GM18502 (cell line): Measurements from ENCODE around the gene STK16.

ENCODE experiments used
- ATAC-seq: cut with Tn5 transposase; IDR thresholded peaks from one replicate; pipeline ENCODE4 v1.9.1; 2021; ENCODE audit warnings: mild to moderate bottlenecking; ENCODE audit not compliant: unreplicated experiment, poor library complexity

STK16 gene

DNA sequence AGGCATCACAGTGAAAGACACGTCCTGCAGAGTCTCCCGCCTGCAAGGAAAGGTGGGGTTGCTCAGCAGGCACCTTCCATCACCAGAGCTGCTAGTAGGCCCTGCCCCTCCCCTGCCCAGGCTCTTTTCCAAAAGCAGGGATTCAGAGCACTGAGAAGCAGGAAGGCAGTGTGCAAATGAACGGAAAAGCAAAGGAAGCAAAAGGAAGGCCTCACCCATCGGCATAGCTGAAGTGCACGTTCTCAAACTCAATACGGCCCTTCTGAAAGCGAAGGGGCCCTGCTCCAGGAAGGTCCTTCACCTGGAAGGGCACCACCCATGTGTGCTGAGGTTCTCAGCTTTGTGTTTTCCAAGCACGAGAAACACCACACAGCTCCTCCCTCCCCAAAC lies 32.3 kb upstream of the STK16 start:
- no peak for ATAC-seq

DNA sequence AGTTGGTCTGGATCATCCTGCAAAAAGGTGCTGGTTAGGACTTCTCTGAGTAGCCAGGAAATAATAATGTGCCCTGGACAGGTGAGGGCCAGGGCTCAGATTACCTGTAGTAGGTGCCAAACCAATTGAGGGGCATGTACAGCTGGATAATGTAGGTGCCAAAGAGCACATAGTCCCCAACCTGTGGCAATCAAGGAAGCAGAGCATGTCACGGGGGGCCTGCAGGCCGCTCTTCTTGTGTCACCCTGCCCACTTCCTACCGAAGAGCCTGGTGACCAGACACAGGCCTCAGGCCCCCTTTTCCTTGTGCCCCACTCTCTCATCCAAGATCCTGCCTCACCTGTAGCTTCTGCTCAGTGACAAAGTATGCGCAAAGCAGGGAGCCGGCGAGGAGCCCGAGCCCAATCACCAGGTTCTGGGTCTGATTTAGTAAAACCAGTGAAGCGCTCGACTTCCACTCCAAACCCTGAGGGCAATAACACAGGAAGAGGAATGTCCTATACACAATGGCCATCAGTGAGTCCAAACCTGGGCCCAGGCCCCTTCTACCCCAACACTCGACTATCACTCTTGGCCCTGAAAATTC lies 31.7 kb upstream of the STK16 start:
- ATAC-seq: no peak

DNA sequence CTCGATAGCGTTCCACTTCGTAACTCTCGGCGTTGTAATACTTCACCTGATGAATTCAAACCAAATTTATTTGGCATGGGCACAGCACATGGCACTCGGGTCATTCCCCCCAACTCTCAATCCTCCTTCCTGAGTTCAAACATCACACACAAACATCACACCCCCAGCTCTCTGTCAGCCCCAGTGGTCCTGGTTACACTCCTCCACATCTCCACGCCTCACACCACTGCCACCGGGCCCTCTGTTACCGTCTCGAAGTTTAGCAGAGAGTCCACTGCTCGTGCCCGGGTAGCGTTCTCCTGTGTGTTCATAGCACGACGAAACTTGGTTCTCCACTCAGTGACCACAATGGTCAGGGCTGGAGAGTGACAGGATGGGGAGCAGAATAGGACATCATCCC lies 31.1 kb upstream of the STK16 start:
- no peak for ATAC-seq

DNA sequence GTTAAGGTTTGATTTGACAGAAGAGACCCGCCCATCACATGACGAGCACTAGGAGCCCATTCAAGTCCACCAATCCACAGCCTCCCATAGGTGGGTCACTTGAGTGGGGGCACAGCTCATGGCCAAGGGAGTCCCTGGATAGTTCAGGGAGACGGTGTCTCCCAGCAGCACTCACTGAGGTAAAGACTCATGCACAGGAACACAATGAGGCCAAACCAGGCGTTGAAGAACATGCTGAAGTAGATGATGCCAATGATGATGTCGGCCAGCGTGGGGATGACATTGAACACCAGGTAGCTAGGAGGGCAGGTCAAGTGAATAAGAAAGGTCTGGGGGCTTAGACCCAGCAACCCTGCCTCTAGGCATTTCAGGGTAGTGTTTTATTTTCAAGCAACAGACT lies 30.5 kb upstream of the STK16 start:
- ATAC-seq: no peak

DNA sequence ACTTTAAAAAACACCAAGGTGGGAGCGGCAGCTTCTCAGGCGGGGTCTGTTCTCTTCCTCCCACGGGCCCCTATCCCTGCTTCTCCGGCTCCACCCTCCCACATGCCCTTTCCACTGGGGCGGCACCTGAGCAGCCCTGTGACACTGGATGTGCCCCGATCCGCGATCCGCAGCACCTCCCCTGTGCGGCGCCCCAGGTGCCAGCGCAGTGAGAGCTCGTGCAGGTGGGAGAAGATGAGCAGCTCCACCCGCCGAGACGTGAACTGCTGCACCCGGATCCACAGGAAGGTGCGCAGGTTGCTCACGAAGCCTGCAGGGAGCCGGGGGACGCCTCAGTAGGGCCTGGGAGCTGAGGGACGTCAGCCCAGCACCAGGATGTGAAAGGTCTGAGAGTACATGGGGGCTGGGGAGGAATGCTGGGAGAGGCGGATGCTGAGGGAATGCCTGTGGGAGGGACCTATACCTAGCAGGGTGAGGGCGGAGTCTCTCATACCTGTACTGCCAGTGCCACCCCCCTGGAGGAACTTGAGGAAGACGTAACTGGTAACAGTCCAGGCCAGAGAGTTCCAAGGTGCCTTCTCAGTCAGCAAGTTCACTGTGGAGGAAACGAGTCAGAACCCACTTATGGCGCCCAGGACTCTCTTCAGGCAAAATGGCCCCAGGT lies 29.3 kb upstream of the STK16 start:
- ATAC-seq: no peak

DNA sequence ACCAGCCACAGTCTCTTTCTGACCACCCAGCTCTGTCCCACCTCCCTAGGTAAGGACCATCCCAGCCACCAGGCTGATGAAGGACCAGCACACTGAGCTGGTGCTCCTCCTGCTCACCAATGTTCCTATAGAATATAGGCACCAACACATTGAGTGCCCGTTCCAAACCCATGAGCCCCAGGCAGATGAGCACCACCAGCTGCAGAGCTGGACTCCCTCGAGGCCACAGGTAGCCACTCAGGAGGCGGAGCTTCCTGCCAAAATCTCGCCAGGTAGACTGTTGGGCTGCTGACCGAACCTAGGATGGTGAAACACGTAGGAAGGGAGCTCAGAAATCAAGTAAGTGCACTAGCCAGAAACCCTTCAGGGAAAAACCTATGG lies 28.8 kb upstream of the STK16 start:
- ATAC-seq: no peak

DNA sequence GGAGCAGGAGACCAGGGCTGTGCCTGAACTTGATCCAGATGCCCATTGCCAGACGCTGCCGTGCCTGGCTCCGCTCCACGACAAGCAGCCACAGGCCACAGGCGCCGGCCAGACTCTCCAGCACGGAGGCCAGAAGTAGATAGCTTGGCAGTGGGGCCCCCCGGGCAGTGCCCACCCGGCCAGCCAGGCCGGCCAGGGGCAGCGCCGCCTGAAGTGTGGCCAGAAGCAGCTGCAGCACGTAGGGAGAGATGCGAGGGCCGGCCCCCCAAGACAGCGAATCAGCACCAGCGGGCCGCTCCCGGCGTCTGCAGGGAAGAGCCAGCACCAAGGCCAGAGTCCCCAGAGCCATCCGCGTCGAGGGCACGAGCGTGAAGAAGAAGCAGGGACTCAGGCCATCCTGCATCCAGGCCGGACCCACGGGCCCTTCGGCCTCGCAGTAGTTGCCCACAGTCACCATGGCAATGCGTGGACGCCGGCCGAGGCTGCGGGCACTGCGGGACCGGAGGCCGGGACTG lies 27.0 kb upstream of the STK16 start:
- peak; percentile 33 for ATAC-seq

DNA sequence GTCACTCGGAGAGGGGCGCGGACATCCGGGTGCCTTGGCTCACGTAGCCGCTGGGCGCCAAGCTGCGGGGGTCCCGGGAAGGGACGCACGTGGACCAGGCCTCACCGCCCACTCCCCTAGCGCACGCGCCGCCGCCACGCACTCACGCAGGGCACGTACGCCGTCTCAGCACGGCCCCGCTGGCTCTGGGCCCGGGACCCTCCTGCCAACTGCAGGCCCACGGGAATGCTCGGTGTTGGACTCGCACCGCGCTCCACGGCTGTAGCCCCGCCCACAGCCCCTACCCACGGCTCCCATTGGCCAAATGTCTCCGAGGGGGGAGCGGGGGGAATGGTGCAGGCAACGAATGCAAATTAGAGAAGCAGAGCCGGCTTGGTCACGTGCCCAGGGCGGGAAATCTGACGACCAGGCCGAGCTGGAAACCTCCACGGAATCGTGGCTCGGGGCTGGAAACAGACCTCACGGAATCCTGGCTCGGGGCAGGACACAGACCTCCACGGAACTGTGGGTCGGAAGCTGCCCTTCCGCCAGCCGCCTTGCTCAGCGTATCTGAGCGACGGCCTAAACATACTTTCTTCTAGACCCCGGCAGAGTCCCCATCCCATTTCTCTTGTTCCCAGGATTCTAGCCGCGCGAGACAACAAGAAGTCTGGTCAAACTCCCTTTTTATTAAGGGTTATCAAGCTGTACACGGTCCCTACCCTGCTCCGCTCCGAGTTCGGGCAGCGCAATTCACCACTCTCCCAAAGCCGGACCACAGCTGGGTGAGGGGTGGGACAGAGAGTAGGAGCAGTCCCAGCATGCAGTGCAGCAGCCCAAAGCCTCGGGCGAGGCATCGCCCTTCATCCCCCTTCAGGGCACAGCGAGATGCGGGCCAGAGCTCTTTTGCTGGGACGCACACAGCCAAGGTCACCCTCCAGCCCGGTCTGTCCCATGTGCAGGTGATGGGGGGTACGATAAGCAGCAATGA lies 26.3 kb upstream of the STK16 start, which contains the start of gene ABCB6:
ABCB6 (minus strand) TSS at position 227 of the 970 bp plus-strand sequence. CDS start 285 bp downstream, outside the sequence.
- peak; percentile 82 for ATAC-seq

DNA sequence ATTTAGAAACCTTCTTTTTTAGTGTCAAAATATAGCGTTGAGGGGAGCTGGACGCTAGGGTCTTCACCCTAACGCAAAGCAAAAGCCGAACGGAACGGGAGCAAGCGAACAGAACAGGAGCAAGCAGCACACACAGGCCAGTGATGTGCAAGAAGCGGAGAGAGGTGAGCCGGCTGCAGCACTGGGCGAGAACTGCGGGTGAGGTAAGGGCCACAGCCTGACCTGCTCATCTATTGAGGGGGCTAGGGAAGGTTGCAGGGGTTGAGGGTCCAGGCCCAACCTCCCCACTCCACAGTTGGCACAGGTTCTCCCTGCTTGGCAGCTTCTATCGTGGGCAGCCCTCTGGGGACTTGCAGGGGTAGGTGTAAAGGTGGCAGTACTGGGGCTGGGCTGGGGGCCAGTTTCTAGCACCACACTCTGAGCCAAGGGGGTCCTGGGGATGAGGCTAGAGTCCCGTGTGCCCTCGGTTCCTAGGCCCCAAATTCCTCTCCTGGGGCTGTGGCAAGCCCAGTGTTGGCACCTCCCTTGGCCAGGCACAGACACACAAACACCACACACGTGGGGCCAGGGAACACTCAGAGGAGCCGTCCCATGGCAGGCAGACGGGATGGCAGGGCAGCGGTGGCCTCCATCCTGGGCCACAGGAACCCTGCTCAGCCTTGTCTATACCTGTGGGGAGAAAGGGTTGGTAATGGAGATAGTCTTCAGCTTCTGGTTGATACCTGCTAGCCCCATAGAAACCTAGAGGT lies 25.3 kb upstream of the STK16 start:
- no peak for ATAC-seq

DNA sequence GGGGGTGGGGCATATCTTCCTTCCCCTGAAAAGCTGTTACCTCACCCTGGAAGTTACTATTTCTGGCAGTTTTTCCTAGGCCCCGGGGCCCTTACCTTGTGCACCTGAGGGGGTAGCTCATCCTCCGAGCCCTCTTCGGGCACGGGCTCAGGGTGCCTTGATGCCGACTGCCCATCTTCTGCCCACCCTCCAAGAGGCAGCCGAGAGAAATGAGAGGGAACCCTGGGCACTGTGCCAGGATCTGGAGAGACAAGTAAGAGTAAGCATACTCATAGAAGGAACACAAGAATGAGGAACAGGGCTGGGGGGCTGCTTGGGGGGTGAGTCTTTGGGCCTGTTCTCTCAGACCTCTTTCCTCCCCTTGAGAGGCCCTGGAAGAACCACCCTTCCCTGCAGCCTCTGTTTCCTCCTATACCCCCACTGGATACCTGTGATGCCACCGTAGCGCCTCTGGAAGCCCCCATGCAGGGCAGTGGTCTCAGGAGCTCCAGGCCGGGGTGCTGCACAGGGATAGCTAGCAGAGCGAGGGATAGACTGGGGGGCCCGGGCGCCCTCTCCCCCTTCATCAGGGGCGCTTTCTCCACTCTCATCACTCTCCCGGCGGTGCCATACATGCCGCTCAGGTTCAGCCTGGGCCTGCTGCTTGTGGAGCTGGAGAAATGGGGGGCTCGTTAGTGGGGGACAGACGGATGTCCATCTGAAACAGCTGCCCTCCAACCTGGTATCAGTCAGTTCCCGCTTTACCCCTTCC lies 24.5 kb upstream of the STK16 start:
- no peak for ATAC-seq

DNA sequence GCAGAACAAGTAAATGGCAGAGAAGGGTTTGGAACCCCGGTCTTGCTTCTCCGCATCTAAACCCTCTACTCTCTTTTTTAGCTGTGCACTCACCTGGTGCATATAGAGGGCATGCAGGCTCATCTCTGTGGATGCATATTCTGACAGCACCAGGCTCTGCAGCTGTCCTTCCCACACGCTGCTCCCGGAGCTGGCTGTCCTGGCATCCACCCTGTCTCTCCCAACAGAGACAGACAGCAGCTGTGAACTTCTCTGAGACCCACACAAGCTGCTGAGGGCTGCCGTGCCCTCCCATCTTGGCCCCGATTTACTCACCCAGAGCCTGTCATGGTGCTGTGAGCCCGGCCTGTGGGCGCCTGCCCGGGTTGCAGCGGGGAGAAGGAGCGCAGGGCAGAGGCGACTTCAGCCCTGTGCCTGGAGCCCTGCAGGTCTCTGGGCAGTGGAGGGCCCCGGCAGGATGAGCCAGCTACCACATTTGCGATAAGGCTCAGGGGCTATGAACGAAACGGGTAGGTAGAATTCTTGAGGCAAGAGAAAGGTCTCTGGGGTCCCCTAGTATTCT lies 23.2 kb upstream of the STK16 start:
- no peak for ATAC-seq

DNA sequence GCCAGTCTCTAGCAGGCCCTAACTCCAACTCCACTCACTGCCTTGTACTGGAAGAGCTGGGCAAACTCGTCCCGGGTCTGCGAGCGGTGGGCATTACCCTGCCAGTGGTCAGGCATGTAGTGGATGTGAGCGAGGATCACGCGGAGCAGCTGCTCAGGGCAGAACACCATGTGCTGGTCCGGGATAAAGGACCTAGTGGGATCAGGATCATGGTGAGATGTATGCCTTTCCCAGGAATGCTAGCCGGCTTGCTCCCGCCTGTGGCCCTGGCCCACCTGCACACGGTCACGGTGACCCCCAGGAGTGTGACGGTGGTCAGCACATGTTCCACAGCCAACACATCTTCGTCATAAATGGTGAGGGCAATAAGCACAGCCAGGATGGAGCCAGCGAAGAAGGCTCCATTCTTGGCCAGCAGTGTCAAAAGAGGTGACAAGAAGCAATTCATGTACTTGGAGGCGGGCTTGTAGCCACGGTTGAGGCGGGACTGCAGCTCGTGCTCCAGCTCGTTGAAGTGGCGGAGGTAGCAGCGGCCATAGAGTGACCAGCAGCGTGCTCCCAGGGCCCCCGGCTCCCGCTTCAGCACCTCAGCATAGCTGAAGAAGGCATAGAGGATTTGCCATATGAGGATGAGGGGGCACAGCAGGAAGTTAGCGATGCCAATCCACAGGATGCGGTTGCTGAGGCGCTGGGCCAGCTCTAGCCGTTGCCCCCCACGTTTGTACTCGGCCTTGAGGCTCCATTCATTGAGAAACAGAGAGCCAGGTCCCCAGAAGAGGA lies 21.3 kb upstream of the STK16 start:
- ATAC-seq: no peak

DNA sequence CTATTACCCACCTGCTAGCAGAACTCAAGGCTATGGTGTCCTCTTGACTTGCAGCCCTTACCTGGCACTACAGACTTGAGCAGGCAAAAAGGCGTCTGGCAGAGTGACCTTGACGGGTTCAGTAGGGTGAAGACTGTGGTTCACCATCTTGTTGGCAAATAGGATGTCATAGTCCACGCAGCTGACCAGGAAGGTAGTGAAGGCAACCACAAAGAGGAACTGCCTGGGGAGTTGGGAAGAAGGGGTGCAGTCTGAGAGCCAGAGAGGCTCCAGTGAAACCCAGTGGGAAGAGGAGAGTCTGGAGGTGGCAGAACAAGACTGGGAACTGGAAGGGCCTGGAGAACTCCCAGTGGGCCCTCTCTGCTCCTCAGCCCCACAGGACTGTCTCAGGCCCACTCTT lies 19.9 kb upstream of the STK16 start:
- no peak for ATAC-seq

DNA sequence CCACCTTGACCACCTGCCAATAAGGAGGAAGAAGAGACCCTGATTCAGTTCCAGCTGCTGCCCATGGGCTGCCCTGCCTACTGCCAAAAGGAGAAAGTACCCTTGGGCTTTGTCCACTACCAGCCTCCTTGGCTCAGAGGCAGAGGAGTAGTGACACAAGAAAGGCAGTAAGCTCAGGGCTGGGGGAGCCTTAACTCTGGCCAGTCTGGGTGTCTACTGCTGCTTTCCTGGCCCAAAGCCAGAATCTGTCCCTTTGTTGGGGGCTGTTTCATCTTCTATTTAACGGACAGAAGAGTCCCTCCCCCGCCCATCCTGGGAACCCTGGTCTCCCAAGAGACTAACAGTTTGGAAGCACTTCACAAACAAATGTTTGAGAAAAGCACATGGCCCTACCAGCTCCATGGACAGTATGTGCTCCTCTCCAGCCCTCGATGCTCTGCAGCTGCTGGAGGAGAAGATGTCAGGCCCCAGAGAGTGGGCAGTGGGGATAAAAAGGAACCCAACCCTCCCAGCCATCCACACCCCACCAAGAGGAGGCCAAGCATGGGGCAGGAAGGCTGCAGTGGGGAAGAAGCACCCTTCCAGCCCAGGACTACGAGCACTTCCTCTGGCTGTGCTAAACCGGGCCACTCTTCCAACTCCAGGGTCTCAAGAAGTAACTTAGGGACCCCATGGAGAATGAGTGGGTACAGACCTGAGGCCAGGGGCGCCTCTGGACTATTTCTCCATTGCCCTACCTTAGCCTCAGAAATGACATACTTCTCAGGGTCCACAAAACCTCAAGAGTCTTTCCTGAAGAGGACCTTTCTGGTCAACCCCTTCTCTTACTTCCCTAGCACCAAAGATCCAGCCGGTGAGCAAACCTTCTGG lies 17.0 kb upstream of the STK16 start:
- no peak for ATAC-seq

DNA sequence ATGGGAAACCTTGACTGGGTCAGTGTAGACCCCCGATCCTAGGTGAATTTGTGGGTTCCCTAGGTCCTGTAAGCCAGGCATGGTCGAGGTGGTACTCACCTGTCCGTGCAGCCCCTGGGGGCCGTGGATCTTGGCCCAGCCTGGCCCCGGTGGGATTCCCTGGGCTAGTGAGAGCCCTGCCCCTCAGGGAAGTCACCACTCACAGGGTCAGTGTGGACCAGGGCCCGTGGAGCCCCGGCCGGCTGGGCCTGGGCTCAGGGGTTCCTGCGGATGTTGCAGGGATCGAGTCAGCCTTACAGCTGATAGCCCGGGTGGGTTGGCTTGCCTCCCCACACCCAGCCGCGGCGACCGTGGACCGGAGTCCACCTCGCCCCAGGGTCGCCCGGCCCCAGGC lies 16.4 kb upstream of the STK16 start:
- ATAC-seq: no peak

DNA sequence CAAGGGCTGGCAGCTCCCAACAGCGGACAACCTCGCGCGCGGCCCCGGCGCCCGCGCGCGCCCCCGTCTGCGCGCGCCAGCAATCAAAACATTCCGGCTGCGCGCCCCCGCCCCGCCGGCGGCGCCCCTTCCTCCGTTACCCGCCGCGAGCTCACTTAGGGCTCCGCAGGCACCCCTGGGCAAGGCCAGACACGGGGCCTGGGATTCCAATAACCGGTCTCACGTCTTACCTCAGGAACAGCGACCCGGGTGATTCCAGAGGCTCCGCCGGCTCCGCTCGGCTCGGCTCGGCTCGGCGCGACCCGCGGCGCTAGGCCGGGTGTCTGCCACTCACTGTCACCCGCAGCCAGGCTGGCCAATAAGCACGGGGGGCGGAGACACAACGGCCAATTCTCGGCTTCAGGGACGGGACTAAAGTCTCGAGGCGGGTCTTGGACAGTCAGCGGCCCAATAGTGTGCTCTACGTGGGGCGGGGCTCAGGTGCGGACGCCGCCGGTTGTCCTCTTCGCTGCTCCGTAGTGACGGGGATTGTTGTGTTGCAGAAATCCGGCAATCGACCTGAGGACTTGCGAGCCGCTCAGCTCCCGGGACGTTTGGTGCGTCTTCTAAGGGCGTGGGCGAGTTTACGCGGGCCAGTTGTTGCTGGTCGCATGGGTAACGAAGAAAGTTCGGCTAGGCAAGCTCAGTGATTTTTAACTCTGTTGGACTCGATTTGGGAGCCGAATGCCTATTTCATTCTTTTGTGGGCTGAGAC lies 15.8 kb upstream of the STK16 start, which contains the start of the genes ANKZF1 and ATG9A:
ANKZF1 (plus strand) TSS at position 502 of the 754 bp plus-strand sequence. CDS start 452 bp downstream, outside the sequence.
ATG9A (minus strand) TSS at position 332 of the 754 bp plus-strand sequence. CDS start 1,612 bp downstream, outside the sequence.
- peak; percentile 97 for ATAC-seq
